Measurements from ENCODE around the gene ISCU.

Gene ISCU

DNA sequence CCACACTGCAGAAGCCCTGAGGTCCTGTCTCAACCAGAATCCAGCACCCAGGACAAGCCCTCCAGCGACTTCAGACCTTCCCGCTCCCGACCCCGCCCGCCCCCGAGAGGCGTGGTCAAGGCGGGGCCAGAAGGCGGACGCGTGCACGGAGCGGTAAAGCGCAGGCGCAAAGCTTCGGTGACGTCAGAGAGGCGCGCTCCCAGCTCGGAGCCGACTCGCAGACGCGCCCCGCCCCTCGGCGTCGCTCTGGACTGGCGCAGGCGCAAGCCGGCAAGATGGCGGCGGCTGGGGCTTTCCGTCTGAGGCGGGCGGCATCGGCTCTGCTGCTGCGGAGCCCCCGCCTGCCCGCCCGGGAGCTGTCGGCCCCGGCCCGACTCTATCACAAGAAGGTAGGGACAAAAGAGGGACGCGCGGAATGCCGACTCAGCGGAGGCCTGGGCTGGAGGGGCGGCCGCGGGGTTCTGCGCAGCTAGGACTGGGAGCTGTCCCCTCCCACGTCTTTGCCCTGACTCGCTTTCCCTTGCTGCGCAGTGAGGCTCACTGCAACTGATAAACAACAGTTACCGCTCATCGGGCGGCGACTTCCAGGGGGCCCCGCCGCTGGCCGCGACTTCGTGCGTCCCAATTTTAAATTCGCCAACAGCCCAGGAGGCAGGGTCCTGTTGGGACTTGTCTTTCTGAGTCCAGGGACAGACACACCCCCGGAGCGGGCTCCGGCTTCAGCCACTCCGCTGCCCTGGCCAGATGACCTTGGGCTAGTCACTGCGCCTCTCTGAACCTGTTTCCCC, at the start of gene ISCU:
Gene ISCU (plus strand): TSS at position 249 of the 788 bp plus-strand sequence. CDS start 27 bp downstream, at position 276.
- DNase-seq (ENCODE audit: low read depth) = peak; percentile 83

DNA sequence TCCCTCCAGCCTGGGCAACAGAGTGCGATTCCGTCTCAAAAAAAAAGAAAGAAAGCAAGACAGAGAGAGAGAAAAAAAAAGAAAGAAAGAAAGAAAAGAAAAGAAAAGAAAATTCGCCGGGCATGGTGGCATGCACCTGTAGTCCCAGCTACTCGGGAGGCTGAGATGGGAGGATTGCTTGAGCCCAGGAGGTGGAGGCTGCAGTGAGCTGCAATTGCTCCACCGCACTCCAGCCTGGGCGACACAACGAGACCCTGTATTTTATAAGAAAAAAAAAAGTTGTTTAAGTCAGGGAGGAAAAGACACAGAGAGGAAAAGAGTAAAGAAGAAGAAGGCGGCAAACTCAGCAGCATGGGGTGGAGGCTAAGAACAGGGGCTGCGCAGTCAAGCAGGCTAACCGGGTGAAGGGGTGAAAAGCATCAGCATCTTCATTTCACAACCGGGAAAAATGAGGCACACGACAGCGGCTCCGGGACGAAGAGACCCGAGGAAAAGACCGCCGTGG, 47.9 kb upstream of the ISCU start:
- DNase-seq (ENCODE audit: low read depth) = no peak

DNA sequence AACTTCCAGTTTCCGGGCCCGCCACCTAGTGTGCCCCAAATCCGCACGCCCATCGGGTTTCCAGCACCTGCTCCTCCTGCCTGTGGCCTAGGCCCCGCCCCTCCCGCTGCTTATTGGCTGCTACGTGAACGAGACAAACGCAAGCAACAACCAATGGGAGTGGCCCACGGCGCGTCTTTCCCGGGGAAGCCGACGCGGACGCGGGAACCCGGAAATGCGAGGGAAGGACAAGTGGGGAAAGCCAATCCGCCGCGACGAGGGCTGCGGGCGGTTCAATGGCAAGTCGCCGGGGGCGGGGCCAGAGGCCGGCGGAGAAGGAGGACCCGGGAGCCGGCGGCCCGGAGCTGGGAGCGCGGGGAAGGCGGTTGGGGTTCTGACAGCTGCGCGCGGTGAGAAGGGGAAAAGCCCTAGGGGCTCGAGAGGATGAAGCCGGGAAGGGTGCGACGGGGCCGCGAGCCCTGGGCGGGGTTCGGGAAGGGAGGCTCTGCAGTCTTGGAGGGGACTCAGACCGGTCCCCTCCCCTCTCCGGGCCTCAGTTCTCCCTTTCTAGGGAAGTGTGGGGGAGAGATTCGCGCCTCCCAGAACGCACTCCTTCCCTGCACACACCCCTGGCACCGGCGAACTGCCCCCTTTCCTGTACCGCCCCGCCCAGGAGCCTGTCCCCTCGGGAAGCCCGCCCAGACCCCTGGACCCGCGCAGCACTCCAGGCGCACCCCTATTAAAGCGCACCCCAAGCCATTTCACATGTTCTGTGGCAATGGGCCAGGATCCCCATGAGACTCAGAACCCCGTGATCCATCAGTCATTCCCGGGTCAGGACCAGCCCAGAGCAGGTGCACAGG, 47.2 kb upstream of the ISCU start, which contains the start of gene FICD:
Gene FICD (plus strand): TSS at position 305 of the 842 bp plus-strand sequence. CDS start 1,696 bp downstream, outside the sequence.
- DNase-seq (ENCODE audit: low read depth) = peak; percentile 96

DNA sequence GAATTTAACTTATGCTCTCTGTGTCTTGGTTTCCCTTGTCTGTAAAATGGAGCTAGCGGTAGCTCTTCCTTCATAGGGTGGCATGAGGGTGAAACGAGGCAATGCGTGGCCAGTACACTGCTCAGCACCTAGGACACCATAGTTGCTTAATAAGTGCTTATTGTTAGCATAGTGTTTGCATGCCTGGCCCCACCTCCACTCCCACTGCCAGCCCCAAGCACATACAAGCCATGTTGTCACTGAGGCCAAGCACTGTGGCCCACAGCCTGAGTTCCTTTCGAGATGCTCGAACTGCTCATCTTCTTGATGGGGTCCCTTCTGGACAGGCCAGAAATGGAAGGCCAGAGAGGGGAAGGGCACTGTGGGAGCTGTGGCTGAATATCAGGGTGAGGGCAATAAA, 46.5 kb upstream of the ISCU start:
- DNase-seq (ENCODE audit: low read depth) = no peak

DNA sequence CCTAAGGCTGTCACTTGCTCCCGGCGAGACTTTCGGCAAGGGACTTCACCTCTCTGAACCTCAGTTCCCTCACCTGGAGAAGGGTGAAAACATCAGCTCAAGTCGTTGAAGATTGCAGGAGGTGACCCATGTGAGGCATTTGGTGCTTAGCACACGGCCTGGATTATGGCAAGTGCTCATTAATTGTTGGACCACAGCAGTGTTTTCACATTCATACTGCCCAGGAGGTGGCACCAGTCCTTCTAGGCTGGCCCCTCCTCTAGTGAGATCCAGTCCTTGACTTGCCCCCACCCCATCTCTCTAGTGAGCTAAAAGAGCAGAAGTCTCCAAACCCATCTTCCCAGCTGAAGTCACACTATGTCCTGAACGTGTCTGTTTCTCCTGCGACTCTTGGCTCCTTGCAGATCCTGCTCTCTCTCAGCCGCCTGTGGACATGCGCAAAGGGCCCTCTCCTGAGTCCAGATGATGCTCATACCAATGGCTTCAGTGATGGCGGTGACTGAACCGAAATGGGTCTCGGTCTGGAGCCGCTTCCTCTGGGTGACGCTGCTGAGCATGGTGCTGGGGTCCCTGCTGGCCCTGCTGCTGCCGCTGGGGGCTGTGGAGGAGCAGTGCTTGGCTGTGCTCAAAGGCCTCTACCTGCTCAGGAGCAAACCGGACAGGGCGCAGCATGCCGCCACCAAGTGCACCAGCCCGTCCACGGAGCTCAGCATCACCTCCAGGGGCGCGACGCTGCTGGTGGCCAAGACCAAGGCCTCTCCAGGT, 45.7 kb upstream of the ISCU start:
- no peak for DNase-seq (ENCODE audit: low read depth)

- no peak for DNase-seq (ENCODE audit: low read depth)
Measured at GRCh38 chr12:108517288-108518100, 44.9 kb upstream of the ISCU start.

DNA sequence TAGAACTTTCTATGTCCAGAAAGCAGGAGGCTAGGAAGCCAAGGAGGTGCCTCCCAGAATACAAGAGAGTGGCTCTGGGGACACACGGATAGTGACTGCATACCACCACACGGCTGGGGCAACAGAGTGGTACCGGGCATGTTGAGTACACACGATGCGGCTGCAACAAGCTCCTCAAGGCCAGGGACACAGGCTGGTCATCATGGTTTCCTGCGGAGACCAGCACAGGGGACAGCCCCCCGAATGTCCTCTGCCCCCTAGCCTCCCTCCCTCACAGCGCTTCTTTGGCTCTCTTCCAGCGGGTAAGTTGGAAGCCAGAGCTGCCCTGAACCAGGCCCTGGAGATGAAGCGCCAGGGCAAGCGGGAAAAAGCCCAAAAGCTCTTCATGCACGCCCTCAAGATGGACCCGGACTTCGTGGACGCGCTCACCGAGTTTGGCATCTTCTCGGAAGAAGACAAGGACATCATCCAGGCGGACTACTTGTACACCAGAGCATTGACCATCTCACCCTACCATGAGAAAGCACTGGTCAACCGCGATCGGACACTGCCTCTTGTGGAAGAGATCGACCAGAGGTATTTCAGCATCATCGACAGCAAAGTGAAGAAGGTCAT, 44.2 kb upstream of the ISCU start:
- DNase-seq (ENCODE audit: low read depth) = no peak

- DNase-seq (ENCODE audit: low read depth) = no peak
Measured at GRCh38 chr12:108518716-108519496, 43.5 kb upstream of the ISCU start.

DNA sequence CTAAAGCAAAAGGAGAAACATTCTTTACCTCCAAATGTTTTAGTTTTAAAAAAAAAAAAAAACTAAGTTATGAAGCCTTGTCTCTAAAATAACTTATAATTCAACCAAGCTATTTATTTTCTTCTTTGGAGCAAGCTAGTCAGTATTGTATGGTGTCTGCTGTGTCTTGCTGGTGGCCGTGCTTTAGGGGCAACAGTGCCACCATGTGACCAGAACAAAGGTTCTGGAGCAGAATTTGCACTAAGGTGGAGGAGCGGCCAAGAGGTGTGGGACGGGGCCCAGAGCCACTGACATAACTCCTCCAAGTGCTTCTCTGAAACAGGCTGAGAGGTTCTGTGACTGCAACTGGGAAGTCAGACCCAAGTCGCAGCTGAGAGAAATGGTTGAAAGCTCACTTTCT, 42.8 kb upstream of the ISCU start:
- no peak for DNase-seq (ENCODE audit: low read depth)

GRCh38 chr12:108523365-108523764, 39.0 kb upstream of the ISCU start:
- DNase-seq (ENCODE audit: low read depth) = no peak

DNA sequence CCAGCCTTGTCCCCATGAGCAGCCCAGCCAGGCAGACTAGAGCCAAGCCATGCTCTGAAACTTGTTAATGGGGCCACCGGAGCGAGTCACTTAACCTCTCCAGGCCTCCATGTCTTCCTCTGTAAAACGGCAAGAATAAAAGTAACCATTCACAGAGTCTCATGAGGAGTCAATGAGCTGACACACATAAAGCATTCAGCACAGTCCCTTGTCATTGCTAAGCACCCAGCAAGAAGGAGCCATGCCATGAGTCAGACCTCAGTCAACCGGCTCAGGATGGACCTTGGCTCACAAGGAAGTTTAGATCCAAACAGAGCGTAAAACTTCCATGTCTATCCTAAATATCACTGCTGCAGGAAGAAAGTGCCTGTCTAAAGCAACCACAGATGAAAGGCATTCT, 36.7 kb upstream of the ISCU start:
- no peak for DNase-seq (ENCODE audit: low read depth)

DNA sequence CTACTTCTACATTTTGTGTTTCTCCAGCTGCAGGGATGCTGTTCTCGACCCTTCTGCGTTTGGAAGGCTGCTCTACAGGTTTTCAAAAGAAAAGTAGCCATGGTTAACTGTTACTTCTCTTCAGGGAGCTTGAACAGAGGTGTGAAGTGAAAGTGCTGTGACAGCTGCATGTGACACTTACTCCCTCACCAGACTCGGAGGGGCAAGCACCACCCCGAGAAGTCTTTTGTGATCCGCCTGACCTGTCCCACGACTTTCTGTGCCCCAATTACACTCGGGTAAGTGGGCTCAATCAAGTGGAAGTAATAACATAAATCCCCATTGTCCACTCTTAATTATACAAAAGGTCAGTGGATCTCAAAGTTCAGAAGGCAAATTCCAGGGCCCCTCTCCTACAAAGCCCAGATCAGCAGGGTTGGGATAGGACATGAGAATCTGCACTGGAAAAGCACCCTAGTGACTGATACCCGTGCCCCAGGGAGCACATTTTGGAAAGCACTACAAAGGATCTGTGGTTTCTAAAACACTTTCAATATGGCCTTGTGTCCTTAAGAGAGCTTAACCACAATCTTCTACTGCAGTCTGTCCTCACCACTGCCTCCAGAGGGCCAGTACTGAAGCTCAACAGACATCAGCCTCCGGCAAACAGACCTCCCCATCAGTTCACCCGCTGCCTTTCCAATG, 35.8 kb upstream of the ISCU start:
- no peak for DNase-seq (ENCODE audit: low read depth)

- DNase-seq (ENCODE audit: low read depth) = no peak
Measured at GRCh38 chr12:108527166-108527496, 35.3 kb upstream of the ISCU start.

DNA sequence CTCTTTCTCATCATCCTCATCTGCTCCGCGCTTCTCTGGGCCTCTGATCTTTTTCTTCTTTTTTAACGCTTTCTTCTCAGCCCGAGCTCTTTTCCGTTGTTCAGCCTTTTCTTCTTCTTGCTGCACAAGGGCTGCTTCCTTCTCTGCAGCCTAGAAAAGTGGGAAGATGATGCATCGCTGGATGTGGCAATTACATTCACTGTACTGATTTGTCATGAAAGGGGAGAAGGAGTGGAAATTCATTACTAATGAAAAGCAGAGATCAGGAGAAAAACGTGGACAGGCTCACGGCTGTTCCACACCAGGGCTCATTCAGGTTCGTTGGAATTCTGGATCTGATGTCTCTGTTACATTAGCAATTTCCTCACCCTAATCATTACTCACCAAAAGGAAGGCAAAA, 32.2 kb upstream of the ISCU start:
- DNase-seq (ENCODE audit: low read depth) = no peak

DNA sequence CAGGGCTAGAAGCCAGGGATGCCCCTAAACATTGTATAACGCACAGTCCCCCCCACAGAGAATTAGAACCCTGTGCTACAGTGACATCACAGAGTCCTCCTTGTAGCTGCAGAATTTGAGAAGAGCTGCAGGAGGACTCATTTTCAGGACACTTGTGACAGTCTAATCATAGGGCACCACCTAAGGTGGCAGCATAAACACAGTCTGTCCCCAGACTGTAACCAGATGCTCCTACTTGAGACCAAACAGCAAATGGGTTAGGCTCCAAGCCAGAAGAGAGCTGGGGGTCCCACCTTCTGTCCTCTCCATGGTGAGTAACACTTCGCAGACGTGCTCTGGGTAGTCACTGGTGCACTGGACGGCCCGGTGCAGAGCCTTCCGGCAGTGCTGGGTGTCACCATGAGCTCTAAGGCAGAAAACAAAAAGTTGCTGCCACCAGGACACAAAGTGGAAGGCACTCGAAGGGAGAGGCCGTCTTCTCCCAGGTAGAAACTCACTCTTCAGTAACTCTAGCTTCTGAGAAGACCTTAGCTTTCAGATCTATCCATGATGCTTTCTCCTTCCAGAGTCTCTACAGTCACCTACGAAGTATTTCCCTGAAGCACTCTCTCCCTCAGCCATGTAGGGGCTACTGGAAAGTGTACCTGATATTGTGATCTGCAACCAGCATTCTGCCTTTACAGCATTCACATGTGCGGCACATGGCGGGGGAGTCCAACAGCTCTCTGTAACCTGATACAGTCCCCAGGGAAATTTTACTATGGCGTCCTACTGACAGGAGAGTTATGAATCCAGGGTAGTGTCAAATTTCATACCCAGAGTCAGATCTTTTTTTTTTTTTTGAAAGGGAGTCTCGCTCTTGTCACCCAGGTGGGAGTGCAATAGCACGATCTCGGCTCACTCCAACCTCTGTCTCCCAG, 30.2 kb upstream of the ISCU start:
- DNase-seq (ENCODE audit: low read depth) = no peak

- no peak for DNase-seq (ENCODE audit: low read depth)
Measured at GRCh38 chr12:108538146-108538545, 24.2 kb upstream of the ISCU start.

- DNase-seq (ENCODE audit: low read depth) = no peak
Measured at GRCh38 chr12:108538616-108539195, 23.7 kb upstream of the ISCU start.

DNA sequence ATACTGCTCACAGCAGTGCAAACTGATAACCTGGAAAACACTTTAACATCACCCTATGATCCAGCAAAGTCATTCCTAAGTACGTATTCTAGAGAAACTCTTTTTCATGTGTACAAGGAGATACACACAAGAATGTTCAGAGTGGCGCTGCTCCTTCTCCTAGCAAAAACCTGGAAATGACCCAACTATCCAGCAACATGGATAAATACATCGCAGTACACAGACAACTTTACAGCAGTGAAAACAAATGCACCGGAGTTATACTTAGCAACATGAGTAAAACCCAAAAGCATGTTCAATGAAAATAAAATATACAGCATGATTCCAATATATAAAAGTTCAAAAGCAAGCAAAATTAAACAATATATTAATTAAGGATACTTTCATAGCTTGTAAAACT, 20.1 kb upstream of the ISCU start:
- DNase-seq (ENCODE audit: low read depth) = no peak

All from HS-5 (cell line).